Measurements from ENCODE around the gene BMP5.

Gene BMP5

DNA sequence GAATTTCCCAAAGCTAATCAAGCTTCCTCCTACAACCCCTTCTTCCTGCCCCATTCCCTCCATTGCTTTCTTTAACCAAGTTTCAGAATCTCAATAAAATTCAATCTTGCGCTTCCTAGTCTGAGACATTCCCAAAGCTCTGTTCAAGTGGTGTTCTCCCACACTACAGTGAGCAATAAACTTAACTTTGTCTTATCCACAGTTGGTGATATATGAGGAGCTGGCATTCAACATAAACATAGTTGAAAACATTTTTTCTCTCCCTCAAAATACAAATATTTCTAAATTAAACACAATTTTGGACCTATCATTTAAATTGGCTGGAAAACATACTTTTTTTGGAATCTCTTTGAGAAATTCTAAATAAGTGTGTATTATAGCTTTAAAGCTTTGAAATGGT is 166.7 kb downstream of the BMP5 start:
- no peak for DNase-seq (ENCODE audit: low spot score)

GRCh38 chr6:55705451-55706440 is 169.6 kb downstream of the BMP5 start:
- DNase-seq (ENCODE audit: low spot score), result no peak

- peak; percentile 5 for DNase-seq (ENCODE audit: low spot score)
Measured at GRCh38 chr6:55704421-55704820, 171.0 kb downstream of the BMP5 start.

All from AG20443 (cell line).